Right atrium auricular region (tissue), 2 donors: ENCODE measurements around the gene UPF2. TPM values are rescaled to one million over a fixed set of nuclear protein-coding genes. Genes with fewer than 3 reads are reported as not detected.
"Not testable (repeated sequence)": the region's sequence is repeated elsewhere in the genome, so short reads cannot be mapped to it uniquely, and the experiment has no call there.

Experiments
- DNase-seq: peaks from one replicate; pipeline ENCODE4 v3.0.0-alpha.2; 2019; ENCODE audit warnings: low spot score
- H3K27ac ChIP-seq, 2 donors: fragments of 200-600 bp; sonication (generic); 1 replicate in 1 of 2; 2 replicates in 1 of 2; pipeline ENCODE4 v1.5.1; 2016 to 2019
- H3K27me3 ChIP-seq, 2 donors: fragments of 200-600 bp; sonication (generic); one replicate each; pipeline versions ENCODE4 v1.5.1 to v1.6.0; 2017 to 2019
- H3K36me3 ChIP-seq: fragments of 200-600 bp; sonication (generic); one replicate; pipeline ENCODE4 v1.5.1; 2016
- H3K4me1 ChIP-seq, 2 donors: fragments of 200-600 bp; sonication (generic); one replicate each; pipeline versions ENCODE4 v1.5.1 to v1.6.0; 2017 to 2019
- H3K4me3 ChIP-seq, 2 donors: fragments of 200-600 bp; sonication (generic); 1 replicate in 1 of 2; 2 replicates in 1 of 2; pipeline ENCODE4 v1.5.1; 2017 to 2019; ENCODE audit warnings: mild to moderate bottlenecking in 1 of 2, moderate library complexity in 1 of 2
- H3K9me3 ChIP-seq, 2 donors: fragments of 200-600 bp; sonication (generic); one replicate each; pipeline ENCODE4 v1.5.1; 2019
- total RNA-seq, 2 donors: library from RNA; depleted of rRNA; stranded (reverse); fragments of >200 nt; gene quantifications; one replicate each; pipeline ENCODE4 v1.1.0, GENCODE V29; 2016
- TF ChIP-seq, protein P1 (sequence below), 2 donors: fragments of 200-600 bp; sonication (generic); IDR thresholded peaks; one replicate each; pipeline ENCODE4 v1.5.1; 2019; ENCODE audit warnings: antibody characterized with exemption in 2 of 2

Gene UPF2
- total RNA-seq, 2 donors from 2014 or later, result 11.8 to 13.1 TPM

DNA sequence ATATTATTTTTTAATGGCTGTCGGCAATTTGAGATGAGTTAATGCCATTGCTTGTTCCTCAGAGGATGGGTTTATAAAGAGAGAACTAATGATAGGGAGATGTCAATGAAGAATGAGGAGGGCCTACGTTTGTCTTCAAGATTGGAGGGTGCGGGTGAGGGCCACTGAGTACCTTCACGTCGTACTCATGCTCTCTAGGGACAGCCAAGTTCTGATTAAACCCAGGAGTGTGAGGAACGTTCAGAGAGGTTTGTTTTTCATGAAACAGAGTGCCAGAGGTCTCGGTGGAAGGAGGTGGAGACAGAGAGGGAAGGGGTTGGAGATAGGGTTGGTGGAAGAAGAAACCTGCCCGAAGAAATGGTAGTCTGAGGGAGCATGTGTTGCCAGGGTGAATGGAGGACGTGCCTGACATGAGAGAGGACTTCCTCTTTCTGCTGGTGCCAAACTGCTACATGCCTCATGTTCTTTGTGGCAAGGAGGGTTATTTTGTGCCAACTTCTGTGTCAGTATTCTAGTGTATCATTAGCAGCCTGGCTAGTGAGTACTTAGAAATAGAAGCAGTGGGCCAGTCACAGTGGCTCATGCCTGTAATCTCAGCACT lies 35.1 kb upstream of the UPF2 start:
- H3K4me3 ChIP-seq, result no peak overlapping the region
- H3K27ac ChIP-seq, result no peak overlapping the region
- no peak for DNase-seq
- H3K36me3 ChIP-seq, result no peaks in the 10 kb centered on the region
- H3K9me3 ChIP-seq, result no peaks in the 10 kb centered on the region
- H3K27me3 ChIP-seq, result no peaks in the 10 kb centered on the region
- TF ChIP-seq, protein P1, sequence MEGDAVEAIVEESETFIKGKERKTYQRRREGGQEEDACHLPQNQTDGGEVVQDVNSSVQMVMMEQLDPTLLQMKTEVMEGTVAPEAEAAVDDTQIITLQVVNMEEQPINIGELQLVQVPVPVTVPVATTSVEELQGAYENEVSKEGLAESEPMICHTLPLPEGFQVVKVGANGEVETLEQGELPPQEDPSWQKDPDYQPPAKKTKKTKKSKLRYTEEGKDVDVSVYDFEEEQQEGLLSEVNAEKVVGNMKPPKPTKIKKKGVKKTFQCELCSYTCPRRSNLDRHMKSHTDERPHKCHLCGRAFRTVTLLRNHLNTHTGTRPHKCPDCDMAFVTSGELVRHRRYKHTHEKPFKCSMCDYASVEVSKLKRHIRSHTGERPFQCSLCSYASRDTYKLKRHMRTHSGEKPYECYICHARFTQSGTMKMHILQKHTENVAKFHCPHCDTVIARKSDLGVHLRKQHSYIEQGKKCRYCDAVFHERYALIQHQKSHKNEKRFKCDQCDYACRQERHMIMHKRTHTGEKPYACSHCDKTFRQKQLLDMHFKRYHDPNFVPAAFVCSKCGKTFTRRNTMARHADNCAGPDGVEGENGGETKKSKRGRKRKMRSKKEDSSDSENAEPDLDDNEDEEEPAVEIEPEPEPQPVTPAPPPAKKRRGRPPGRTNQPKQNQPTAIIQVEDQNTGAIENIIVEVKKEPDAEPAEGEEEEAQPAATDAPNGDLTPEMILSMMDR (IDR thresholded peaks at IDR 0.05), result no peak
- no peaks in the 10 kb centered on the region for H3K4me1 ChIP-seq

DNA sequence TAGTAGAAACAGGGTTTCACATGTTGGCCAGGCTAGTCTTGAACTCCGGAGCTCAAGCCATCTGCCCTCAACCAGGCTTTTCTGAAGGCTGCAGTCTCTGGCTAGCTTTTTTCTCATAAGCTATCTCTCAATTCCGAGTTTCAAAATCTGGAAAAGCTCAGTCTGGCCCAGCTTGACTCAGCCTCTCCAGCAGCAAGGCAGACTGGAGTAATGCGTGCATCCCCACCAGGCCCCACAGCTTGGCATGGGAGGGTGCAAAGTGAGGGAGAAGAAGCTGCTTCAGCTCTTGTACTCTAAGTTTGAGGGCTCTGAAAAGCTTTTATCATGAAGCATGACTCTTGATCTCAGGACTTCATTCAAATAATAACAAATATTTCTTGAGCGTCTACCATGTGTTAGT lies 30.9 kb upstream of the UPF2 start:
- no peaks in the 10 kb centered on the region for H3K9me3 ChIP-seq
- peaks cover 0 to 5% of the 10 kb centered on the region in 2 donors for H3K4me1 ChIP-seq
- no peaks in the 10 kb centered on the region for H3K36me3 ChIP-seq
- H3K4me3 ChIP-seq, result no peak overlapping the region
- no peak for DNase-seq
- H3K27ac ChIP-seq, result no peak overlapping the region
- H3K27me3 ChIP-seq, result no peaks in the 10 kb centered on the region
- TF ChIP-seq, protein P1 (IDR thresholded peaks at IDR 0.05), result no peak

DNA sequence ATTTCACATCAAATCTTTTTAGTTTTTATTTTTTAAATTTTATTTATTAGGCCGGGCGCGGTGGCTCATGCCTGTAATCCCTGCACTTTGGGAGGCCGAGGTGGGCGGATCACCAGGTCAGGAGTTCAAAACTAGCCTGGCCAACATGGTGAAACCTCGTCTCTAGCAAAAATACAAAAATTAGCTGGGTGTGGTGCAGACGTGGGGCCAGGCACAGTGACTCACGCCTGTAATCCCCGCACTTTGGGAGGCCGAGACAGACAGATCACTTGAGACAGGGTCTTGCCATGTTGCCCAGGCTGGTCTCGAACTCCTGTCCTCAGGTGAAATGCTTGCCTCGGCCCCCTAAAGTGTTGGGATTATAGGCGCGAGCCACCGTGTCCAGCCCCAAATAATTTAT lies 28.8 kb upstream of the UPF2 start:
- not testable (repeated sequence) for H3K27me3 ChIP-seq, H3K27ac ChIP-seq, H3K4me1 ChIP-seq, H3K9me3 ChIP-seq, H3K4me3 ChIP-seq, H3K36me3 ChIP-seq, DNase-seq

DNA sequence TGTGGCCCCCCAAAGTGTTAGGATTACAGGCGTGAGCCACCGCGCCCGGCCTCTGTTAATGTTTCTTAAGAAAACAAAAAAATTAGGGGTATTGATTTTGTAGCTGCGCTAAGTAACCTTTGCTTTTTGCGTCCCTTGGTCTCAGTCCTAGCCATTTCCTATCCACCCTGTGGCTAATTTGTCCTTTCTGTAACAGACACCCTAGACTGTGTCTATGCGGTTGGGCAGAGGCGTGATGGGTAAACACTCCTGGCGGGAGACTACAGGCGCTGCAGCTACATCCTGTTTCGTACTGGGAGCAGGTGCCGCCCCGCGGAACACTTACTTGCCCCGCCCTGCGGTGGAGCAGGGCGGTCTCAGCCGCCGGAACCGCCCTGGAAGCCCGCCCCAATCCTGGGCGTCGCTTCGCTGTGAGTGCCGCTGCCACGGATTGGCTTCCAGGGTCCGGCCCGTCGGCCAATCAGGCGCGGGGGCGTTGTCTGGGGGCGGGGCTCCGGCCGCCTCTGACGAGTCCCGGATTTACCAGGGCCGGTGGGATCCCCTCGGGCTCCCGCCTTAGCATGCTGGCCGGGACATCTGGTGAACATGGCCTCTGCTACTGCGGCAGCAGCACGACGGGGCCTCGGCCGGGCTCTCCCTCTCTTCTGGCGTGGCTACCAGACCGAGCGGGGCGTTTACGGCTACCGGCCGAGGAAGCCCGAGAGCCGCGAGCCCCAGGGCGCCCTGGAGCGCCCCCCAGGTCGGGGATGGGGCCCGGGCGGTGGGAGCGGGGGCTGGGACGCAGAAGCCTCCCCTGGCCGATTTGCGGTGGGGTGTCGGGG lies 26.1 kb upstream of the UPF2 start, which contains the start of gene DHTKD1:
Gene DHTKD1, plus strand, starts transcription at position 506 of the 821 bp plus-strand sequence. Its CDS starts 80 bp downstream, at position 586.
- TF ChIP-seq, protein P1 (IDR thresholded peaks at IDR 0.05), result peak in 1 of 2 donors; percentile 50
- DNase-seq, result peak; percentile 97
- H3K4me1 ChIP-seq, result peaks cover 0 to 5% of the 10 kb centered on the region in 2 donors
- H3K4me3 ChIP-seq, result peak within 1 kb of the TSS; percentile 77 to 99
- no peaks in the 10 kb centered on the region for H3K36me3 ChIP-seq
- peak within 1 kb of the TSS; percentile 76 to 83 for H3K27ac ChIP-seq
- H3K9me3 ChIP-seq, result no peaks in the 10 kb centered on the region
- no peaks in the 10 kb centered on the region for H3K27me3 ChIP-seq

GRCh38 chr10:12067336-12067735 lies 24.7 kb upstream of the UPF2 start:
- Histone ChIP-seq H3K4me1 (peaks cover 0 to 5% of the 10 kb centered on the region in 2 donors), H3K27ac (no peak overlapping the region), H3K36me3 (no peaks in the 10 kb centered on the region), H3K27me3 (no peaks in the 10 kb centered on the region), H3K4me3 (no peak overlapping the region), H3K9me3 (no peaks in the 10 kb centered on the region)
- no peak for DNase-seq
- TF ChIP-seq, protein P1 (IDR thresholded peaks at IDR 0.05), result no peak

- no peak overlapping the region for H3K27ac ChIP-seq
- TF ChIP-seq, protein P1 (IDR thresholded peaks at IDR 0.05), result no peak
- no peaks in the 10 kb centered on the region for H3K4me1 ChIP-seq
- DNase-seq, result no peak
- H3K4me3 ChIP-seq, result no peak overlapping the region
- H3K27me3 ChIP-seq, result no peaks in the 10 kb centered on the region
- H3K36me3 ChIP-seq, result no peaks in the 10 kb centered on the region
- H3K9me3 ChIP-seq, result no peaks in the 10 kb centered on the region
Measured at GRCh38 chr10:12063483-12063818, 20.8 kb upstream of the UPF2 start.
